GM21529 (cell line): ENCODE data around the gene CRHR1.
"Not testable (repeated sequence)": the region's sequence is repeated elsewhere in the genome, so short reads cannot be mapped to it uniquely, and the experiment has no call there.

Source experiments
- ATAC-seq: cut with Tn5 transposase; IDR thresholded peaks from one replicate; pipeline ENCODE4 v1.9.1; 2021; ENCODE audit not compliant: unreplicated experiment

The CRHR1 gene

DNA sequence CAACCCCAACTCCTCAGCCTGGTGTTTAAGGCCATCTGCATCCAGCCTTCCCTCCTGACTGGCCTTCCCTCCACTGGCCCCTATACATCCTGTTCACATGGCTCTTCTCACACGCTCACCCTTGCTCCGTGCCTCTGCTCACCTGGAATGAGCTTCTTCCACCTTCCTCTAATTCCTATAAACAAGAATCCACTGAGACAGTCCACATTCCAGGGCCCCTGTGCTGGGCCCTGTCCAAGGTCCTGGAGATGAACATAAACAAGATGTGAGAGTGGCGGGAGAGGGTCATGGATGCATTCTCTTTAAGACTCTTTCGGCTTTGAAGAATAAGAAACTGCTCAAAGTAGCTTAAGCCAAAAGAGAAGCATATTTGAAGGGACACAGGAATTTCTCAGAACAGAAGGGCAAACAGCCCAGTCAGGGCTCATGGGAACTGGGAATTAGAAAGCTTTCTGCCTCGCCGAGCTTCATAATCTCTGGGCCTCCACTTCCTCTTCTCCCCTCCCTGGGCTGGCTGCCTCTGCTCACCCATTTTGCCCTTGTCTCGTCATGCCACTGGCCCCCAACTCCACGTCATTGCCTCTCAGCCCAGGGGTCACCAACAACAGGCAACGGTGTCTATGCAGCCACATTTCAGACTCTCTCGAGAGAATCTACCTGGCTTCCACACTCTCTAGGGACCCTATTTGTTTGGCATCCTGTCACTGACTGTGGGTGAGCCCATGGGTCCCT is 74.0 kb downstream of the CRHR1 start:
- ATAC-seq, result no peak

DNA sequence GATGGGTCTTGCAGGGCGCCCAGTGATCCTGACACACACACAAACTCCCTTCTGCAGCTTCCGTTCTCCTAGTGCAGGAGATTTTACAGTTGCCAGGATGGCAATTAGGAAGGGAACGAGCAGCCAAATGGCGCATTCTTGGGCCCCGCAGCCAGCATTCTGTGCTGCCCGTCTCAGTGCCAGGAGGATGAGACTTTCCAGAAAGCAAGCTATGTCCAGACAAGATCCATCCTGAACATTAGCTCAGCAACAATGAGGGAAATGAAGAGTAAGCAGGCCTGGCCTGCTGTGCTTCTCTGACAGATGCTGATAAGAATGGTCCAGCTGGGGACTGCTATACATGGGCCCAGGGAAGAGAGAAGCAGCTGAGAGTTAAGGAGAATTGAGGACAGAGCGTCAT is 77.0 kb downstream of the CRHR1 start:
- no peak for ATAC-seq

DNA sequence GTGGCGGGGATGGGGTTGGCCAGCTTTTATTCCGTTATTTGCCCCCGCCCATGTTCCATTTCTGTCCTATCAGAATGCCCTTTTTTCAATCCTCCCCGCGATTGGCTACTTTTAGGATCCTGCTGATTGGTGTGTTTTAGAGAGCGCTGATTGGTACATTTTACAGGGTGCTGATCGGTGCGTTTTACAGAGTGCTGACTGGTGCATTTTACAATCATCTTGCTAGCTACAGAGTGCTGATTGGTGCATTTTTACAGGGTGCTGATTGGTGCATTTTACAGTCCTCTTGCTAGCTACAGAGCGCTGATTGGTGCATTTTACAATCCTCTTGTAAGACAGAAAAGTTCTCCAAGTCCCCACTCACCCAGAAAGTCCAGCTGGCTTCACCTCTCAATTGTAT is 78.0 kb downstream of the CRHR1 start:
- ATAC-seq, result not testable (repeated sequence)

DNA sequence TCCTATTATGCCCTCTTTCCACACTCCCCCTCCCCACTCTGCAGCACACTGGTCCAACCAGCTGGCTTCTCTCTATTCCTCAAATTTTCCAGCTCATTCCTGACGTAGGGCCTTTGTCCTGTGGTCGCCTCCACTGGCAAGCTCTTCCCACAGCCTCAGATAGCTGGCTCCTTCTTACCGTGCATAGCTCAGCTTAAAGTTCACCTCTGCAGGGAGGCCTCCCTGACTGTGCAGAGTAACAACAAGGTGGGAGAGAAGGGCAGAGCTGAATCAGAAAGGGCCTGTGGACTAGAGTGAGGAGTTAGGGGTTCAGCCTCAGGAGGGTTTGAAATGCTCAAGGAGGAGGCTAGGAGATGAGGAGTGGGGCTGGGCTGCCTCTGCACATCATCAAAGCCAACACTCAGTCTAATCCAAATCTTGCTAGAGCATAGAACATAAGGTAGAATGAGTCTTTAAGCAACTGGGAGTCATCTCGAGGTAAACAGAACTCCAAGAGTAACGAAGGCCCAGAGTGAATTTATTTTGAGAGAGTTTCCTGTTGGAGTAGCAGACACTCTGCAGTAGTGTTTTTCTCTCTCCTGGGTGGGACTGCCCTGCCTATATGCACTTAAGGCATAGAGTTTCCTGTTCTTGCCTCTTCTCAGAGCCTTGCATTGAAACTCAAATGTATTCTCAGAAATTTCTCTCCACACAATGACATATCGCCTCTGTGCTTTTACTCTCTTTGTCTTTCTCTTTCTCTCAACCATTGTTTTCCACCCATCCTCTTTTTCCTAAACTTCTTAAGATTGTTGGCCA is 79.9 kb downstream of the CRHR1 start:
- ATAC-seq, result no peak

DNA sequence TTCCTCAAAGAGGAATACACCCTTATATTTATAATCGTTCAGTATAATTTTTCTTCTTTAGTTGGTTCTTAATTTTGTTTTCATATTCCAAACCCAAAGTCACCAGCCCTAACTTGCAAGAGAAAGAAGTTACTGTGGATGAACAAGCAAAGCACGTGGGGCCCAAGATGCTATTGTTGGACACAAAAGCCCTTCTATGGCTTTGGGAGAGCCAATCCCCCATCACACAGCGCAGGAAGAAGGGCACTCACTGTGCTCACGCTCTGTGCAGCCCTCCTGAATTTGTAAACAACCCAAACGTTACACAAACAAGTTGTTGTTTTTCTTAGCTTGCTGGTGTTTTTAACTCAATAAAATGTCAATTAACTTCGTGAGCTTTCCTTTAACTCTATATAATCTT is 83.1 kb downstream of the CRHR1 start:
- ATAC-seq, result no peak

DNA sequence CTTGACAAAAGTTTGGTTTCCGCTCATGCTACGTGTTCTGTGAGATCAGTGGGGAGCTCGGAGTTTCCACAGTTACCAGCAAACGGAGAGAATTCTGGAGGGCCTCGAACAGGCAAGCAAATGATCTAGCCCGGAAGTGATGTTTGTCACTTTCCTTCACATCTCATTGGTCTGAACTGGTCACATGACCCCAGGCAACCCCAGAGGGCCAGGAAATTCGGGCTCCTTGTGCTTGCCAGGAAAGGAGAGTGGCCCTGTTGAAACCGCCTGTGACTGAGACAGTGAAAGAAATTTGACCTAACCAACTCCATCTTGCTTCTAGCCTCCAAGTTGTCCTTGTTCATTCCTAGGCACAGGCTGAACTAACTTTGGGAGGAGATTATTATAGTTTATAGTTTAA is 83.6 kb downstream of the CRHR1 start:
- ATAC-seq, result no peak

DNA sequence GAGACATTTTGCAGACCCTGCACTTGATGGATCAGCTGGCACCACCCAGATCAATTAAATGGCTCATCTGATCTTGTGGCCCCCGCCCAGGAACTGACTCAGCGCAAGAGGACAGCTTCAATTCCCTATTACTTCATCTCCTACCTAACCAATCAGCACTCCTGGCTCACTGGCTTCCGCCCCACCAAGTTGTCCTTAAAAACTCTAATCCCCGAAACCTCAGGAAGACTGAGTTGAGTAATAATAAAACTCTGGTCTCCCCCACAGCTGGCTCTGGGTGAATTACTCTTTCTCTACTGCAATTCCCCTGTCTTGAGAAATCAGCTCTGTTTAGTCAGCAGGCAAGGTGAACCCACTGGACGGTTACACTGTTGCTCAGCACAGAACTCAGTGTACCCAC is 84.2 kb downstream of the CRHR1 start:
- ATAC-seq, result no peak

DNA sequence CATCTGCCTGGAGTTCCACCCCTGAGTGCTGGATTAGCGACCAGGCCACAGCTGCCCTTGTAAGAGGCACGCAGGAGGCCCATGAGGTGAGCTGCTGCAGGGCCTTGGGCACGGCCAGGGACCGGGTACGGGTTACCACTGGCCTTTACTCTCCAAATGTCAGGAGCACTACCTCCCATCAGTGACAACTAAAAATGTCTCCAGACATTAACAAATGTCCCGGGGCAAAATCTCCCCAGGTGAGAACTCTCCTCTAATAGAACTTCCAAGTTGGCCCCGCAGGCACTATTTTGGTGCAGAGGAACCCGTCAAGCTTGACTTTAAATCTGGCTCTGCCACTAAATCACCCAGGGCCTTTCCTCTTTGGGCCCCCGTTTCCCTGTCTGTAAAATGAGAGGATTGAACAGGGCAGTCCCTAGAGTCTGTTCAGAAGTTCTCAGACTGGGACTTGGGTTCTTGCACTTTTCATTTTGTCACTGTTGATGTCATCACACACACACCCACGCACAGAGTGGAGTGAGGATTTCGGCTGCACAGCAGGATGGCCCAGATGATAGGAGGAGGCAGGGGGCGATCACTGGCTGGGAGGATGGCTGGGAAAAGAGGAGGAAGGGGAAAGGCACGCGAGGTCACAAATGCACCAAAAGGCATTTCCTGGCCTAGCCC is 85.7 kb downstream of the CRHR1 start:
- ATAC-seq, result no peak

DNA sequence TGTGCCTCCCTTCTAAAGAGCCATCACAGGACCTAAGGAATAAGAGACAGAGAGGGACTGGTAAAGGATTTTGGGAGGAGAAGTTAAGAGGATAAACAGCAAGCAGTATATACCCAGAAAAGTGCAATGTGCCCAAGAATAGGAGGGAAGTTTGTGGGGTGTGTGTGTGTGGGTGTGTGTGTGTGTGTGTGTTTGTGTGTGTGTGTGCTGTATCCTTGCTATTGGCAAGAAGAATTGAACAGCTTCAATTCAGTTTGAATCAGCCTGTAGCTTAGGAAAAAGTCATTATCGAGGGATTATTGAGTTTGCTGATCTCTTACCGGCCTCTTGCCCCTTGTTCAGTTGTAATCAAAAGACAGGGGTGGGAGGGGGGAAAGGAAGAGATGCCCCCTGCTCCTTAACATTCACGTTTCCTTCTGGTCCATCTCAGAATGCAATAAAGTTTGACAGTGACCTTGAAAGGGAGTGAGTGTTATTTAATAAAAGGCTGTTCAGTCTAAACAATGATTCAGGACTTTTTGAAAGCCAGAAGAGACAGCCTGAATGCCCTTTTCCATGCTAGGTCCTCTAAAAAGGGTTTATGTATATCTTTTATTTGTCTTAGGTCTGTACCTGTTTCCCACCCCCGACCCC is 86.3 kb downstream of the CRHR1 start:
- no peak for ATAC-seq

DNA sequence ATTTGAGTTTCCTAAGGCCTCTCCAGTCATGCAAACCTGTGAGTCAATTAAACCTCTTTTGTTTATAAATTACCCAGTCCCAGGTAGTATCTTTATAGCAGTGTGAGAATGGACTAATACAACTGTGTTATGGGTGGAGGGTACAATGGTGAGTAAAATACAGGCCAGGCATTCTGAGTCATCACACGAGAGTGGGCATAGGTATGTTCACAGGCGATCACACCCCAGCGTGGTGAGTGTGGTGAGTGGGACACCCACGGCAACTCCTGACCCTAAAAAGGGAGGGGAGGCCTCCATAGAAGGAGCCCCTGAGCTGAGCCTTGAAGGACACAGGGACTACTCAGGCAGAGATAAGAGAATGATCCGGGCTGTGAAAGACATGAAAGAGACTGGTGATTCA is 87.6 kb downstream of the CRHR1 start:
- no peak for ATAC-seq

DNA sequence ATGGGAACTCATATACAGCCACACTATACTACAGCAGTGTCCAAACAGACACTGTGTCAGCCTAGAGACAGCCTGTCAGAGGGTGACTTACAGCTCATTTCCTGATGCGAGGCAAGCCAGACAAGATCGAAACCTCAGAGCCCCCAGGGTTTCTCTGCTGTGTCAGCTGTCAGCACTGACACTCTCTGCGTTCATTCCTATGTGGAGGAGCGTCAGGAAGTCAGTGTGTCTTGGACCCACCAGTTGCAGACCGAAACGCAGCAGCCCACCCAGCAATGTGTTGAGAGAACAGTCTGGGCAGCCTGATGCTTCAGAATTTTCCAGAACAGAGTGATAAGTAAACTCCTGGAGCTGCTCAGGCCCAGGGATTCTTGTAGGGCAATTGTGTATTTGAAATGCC is 89.6 kb downstream of the CRHR1 start:
- no peak for ATAC-seq

DNA sequence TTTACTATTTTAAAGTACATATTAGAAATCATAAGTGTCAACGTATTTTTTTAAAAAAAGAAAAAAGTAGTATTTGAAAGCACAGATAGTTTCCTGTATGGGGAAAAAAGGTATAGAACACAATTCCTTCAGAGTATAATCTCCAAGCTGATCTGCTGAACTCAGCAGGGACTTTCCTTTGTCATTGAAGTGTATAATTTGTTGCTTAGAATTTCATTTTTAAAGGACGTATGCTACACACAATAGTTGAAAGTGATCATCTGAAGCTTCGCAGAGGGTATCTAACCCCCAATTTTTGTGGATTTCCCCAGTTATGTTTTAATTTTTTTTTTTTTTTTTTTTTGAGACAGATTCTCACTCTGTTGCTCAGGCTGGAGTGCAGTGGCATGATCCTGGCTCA is 90.0 kb downstream of the CRHR1 start:
- ATAC-seq, result no peak

DNA sequence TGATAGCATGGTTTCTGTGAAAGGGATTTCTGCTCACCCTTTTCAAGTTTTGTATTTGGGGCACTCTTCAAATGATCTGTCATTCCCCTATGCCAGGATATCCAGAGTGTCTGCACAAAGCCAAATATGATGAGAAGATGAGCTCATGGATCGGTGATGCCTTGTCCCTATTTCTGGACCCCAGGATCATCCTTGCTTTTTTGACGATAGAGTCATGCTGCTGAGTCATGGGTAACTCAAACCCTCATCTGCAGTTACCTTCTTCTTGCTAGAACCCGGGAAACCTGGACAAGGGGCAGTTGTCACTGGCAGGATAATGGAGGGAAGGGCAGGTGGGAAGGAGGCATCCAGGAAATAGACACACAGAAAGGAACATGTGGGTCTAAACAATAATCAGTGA is 92.4 kb downstream of the CRHR1 start:
- no peak for ATAC-seq

DNA sequence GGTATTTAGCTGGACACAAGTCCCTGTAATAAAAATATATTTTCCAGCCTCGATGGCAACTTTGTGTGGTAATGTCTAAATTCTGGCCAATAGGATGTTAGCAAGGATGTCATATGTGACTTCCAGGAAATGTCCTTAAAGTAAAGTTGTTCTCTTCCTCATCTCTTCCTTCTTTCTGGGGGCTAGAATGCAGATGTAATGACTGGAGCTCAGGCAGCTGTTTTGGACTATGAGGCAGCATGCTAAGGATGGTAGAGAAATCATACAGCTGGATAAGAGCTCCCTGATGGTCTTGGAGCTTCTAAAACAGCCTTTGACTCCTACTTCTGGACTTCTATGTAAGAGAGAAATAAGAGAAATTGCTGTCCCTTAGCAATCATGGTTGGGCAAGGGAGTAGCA is 93.3 kb downstream of the CRHR1 start:
- no peak for ATAC-seq

DNA sequence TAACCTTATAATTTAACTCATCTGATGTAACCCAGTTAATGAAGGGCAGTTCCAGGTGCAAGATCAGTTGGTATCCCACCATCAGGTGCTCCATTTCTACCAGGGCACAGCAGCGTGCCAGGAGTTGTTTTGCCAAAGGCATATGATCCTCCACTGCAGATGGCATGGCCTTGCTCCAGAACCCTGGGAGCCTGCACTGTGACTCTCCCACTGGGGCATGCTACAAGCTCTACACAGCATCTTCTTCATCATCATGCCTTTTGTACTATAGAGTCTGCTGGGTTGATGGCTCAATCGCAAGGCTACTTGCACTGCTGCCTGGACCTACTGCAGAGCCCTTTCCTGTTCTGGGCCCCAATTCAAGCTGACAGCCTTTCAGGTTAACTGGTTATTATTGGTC is 98.9 kb downstream of the CRHR1 start:
- no peak for ATAC-seq
